Smooth muscle cell of the brain vasculature (primary cell): ENCODE results near the gene DNAJB1.

Experiments
- DNase-seq: peaks from one replicate; pipeline ENCODE4 v3.0.0-alpha.2; 2012; ENCODE audit warnings: low read depth, low spot score

Gene DNAJB1

GRCh38 chr19:14473073-14473977, 44.9 kb downstream of the DNAJB1 start:
- DNase-seq: no peak

DNA sequence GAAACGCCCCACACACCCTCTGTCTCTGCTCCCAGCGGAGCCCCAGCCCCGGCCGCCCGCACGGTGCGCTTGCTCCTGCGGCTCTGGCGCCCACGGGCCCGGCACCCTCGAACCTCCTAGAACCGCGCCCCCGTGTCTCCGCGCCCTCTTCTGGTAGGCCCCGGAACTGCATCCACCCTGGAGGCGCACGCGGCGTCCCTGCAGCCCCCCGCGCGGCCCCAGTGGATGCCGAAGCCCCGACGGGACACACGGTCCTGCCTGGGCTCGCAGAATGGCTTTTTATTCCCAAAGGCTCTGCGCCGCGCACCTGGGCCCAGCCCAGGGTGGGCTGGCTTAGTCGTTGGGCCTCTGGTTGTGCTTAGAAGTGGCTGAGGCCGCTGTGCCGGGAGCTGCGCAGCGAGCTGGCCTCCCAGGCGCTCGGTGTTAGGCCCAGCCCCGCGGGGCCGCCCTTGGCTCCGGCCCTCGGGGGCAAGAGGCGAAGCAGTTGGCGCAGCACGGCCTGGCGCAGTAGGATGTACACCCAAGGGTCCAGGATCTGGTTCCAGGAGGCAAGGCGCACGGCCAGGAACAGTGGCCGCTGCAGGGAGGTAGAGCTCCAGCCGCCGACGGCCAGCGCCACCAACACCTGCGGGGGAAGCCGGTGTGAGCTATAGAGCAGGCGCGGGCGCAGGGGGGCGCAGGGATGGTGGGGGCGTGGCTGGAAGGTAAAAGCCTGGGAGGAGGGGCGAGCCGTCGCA, 45.8 kb downstream of the DNAJB1 start:
- DNase-seq: no peak

DNA sequence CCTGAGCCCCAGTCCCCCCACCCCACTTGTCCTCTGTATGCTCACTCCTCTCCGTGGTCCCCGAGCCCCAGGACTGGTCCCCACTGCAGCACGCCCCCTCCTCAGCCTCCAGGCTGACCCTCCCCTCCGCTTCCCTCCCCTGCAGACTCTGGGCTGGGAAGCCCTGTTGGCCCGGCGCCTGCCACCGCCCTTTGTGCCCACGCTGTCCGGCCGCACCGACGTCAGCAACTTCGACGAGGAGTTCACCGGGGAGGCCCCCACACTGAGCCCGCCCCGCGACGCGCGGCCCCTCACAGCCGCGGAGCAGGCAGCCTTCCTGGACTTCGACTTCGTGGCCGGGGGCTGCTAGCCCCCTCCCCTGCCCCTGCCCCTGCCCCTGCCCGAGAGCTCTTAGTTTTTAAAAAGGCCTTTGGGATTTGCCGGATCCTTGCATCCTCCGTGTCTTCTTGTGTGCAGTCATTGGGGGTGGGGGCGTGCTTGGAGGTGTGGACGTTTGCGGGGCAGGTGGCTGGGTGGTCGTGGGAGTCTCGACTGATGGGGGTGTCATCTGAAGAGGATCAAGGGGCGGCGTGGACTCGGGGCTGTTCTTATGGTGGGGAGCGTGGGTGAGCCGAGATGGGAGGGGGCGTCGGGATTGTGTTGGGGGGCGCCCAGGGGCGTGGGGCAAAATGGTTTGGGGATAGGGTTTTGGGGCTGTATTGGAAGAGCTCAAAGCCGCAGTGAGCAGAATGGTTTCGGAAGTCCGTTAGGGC, 46.6 kb downstream of the DNAJB1 start:
- DNase-seq: no peak

DNA sequence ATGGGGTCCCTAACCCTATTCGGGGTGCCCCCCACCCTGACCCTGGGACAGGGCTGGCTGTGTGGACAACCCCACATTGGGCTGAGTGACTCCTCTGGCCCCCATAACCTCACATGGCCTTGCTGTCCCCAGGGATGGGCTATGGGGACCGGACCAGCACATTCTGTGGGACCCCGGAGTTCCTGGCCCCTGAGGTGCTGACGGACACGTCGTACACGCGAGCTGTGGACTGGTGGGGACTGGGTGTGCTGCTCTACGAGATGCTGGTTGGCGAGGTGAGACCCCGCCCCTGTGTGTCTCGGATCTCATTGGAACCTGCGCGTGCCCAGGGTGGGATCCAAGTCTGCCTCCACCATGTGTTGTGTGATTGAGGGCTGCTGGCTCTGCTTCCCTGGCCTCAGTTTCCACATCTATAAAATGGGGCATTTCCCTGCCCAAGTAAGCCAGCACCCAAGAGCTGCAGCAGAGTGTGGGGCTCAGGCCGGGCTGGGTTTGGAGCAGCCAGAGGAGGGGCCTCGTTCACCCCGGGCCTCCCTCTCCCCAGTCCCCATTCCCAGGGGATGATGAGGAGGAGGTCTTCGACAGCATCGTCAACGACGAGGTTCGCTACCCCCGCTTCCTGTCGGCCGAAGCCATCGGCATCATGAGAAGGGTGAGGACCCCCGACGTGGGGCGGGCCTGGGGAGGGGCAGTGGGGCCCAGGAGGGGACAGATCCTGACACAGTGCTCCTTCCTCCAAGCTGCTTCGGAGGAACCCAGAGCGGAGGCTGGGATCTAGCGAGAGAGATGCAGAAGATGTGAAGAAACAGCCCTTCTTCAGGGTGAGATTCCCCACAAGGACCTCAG, 47.9 kb downstream of the DNAJB1 start:
- DNase-seq: no peak

- DNase-seq: no peak
Measured at GRCh38 chr19:14467816-14468215, 50.4 kb downstream of the DNAJB1 start.

DNA sequence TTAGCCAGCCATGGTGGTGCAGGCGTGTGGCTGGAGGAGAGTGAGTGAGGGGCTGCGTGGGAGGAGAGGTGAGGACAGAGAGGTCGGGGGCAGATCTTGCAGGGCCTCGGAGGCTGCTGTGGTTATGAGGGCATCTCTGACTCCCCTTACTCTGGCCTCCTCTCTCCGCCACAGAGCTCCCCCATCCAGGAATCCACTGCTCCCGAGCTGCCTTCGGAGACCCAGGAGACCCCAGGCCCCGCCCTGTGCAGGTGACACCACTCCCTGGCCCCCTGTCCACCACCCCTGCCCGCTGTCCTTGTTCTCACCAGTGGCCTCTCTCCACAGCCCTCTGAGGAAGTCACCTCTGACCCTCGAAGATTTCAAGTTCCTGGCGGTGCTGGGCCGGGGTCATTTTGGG, 50.8 kb downstream of the DNAJB1 start:
- DNase-seq: no peak
